ENCODE measurements around the gene IGFBP6.

The IGFBP6 gene

DNA sequence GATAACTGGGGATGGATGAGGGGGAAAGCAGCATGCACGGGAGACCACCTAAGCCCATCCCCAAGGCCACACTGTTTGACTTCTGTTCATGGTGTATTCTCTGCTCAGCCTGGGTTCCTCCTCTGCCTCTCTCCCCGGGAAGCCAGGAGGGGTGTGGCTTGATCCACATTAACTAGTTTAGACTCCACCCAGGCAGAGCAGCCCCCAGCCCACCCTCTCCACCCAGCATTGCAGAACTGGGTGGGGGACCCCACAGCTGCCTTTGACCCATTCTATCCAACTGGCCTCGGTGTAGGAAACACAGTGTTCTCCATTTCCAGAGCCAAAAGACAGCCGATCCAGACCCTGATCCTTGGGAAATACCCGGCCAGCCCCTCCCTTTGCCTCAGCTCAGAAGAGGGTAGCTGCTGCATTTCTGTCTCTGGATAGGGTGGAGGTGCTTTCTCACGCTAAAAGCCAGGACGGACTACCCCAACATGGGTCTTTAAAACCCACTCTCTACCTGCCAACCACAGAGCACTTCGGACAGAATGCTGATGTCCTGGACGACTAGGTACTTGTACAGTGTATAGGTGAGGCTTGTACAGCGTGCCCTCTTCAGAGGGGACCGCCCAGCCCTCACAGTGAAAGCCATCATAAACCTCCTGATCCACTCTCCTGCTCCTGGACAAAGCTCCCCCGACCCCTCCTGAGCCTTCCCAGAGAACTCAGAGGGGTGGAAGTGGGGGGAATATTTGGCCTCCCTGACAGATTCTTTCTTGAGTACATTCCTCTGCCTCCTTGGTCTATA, 27.7 kb upstream of the IGFBP6 start:
- H3K4me3 ChIP-seq (ENCODE audit: low read depth, low read length): no peak overlapping the region
- TF ChIP-seq, protein P1, sequence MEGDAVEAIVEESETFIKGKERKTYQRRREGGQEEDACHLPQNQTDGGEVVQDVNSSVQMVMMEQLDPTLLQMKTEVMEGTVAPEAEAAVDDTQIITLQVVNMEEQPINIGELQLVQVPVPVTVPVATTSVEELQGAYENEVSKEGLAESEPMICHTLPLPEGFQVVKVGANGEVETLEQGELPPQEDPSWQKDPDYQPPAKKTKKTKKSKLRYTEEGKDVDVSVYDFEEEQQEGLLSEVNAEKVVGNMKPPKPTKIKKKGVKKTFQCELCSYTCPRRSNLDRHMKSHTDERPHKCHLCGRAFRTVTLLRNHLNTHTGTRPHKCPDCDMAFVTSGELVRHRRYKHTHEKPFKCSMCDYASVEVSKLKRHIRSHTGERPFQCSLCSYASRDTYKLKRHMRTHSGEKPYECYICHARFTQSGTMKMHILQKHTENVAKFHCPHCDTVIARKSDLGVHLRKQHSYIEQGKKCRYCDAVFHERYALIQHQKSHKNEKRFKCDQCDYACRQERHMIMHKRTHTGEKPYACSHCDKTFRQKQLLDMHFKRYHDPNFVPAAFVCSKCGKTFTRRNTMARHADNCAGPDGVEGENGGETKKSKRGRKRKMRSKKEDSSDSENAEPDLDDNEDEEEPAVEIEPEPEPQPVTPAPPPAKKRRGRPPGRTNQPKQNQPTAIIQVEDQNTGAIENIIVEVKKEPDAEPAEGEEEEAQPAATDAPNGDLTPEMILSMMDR (IDR thresholded peaks at IDR 0.05; ENCODE audit: low read depth, low read length): no peak

DNA sequence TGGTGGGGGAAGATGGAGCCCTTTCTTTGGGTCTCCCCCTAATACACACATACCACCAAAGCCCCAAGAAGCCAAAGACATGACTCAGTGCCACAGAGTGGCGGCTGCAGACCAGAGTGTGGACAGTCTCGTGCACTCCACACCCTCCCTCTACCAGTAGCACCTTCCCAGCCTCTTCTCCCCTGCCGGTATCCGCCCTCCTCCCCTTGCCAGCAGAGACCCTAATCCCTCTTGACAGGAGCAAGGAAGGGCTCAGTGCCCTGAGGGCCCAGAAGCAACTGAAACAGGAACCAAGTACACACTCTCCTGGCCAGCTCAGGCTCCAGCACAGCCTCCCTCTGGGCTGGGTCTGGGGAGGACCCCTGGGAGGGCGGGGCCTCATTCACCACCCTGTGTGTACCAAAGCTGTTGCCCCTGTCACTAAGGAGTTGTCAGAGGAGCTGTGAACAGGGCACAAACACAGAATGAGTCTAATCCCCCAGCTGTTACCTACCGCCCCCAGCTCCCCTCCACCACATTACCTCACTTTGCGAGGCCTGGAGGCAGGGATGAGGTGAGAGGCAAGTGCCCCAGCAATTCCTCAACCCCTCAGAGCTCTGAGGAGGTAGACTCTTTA, 26.5 kb upstream of the IGFBP6 start:
- TF ChIP-seq, protein P1 (IDR thresholded peaks at IDR 0.05; ENCODE audit: low read depth, low read length): no peak
- H3K4me3 ChIP-seq (ENCODE audit: low read depth, low read length): no peak overlapping the region

DNA sequence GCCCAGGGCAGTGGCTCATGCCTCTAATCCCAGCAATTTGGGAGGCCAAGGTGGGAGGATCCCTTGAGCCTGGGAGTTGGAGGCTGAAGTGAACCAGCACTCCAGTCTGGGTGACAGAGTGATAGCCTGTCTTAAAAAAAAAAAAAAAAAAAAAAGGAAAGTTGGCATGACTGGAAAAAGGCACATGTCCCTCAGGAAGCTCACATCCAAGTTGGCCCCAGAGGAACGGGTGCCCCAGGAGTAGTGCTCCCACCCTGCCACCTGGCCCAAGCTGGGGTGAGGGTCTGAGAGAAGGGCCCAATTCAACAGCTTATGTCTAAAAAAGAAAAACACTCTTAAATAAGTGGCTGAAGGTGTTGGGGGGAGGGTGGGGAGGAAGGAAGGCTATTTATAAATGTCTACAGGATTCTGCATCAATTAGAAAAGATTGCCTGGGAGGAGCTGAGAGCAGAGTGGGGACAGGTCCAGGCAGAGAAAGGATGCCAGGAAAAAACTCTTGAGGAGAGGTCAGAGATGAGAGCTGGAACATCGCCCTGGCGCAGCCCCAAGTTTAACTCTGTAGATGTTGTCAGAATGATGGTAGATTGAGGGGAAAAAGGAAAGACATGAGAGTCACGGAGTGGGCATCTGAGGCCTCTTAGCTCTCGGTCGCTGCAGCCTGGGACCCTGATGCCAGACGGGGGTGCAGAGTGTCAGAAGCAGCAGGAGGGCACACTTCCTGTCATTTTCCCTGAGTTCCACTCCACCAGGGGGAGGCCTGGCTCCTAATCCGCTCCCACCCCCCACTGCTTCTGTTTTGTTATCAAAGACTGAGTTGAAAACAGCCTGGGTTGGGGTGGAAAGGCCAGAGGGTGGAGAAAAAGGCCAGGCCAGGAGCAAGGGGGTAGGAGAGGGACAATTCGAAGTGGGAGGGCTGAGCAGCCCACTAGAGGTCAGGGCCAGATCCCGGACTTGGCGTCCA, 25.6 kb upstream of the IGFBP6 start:
- TF ChIP-seq, protein P1 (IDR thresholded peaks at IDR 0.05; ENCODE audit: low read depth, low read length): peak; percentile 26; the same call in 1 of the 2 replicates
- no peak overlapping the region for H3K4me3 ChIP-seq (ENCODE audit: low read depth, low read length)

DNA sequence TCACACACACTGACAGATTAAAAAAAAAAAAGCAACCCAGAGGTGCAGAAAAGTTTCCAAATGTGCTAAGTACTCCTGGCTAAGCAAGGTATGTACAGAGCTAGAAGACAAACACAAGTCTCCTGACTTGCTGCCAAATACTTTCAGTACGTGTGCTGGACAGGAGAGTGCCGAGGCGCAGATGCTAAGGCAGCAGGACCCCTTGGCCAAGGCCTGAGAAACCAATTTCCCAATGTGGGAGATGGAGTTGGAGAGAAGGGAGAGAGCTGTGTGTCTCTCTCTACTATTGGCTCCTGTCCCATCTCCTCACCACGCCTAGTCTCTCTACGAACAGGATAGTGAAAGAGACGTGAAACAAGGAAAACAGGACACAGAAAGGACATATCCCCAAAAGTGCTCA, 23.6 kb upstream of the IGFBP6 start:
- TF ChIP-seq, protein P1 (IDR thresholded peaks at IDR 0.05; ENCODE audit: low read depth, low read length): no peak
- no peak overlapping the region for H3K4me3 ChIP-seq (ENCODE audit: low read depth, low read length)

DNA sequence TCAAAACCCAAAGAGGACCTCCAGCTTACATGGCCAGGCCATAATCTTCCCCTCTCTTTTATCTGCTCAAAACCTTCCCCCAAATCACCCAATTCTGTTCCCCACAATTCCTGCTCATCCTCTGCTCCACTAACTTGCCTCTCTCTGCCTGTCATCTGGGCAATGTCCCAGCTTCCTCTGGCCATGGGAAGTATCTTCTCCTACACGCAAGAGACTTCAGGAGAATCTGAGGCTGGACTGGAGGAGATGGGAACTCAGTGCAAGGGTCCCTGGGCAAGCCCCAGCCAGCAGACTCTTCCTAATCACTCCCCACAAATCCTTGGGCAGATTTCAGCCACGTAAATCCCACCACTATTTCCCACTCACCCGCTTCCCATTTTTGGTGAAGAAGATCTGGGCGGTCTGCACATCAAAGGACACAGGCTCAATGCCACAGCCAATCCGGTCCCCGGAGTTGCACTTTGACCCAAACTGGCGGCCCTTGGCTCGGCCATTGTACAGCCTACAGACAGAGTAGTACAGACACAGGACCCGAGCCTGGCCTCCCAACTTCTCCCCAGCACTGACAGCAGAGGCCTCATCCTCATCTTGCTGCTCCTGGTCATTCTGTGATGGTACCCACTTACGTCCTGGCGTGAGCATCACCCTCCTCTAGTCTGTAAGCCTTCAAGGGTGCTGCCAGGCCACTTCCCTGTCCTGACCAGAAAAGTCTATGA, 23.0 kb upstream of the IGFBP6 start:
- H3K4me3 ChIP-seq (ENCODE audit: low read depth, low read length): no peak overlapping the region
- TF ChIP-seq, protein P1 (IDR thresholded peaks at IDR 0.05; ENCODE audit: low read depth, low read length): no peak

DNA sequence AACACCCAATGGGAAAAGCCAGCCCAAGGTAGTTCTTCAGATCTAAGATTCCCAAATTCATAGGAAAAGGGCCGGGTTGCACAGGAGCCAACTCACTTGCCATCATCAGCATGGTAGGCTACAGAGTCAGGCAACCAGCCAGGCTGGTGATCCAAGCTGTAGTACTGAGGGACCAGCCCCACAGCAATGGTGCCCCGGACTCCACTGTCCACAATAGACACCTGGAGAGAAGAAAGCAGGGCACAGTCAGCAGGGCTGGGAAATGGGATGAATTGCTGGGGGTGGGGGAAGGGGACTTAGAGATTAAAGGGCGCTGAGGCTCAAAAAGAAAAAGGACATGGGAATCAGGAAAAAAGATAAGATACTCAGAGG, 22.5 kb upstream of the IGFBP6 start:
- no peak overlapping the region for H3K4me3 ChIP-seq (ENCODE audit: low read depth, low read length)
- TF ChIP-seq, protein P1 (IDR thresholded peaks at IDR 0.05; ENCODE audit: low read depth, low read length): no peak

Data from WI38 (cell line).